ENCODE measurements around the gene ENTHD1. TPM values are rescaled to one million over a fixed set of nuclear protein-coding genes. Genes with fewer than 3 reads are reported as not detected.
"Not testable (repeated sequence)": the region's sequence is repeated elsewhere in the genome, so short reads cannot be mapped to it uniquely, and the experiment has no call there.

ENTHD1 gene
- total and polyA plus RNA-seq, 2 of the 4 experiments (the other 2 are of a cell fraction) = not detected

GRCh38 chr22:39904862-39905261 lies 11.3 kb upstream of the ENTHD1 start:
- H4K91ac ChIP-seq (ENCODE audit: insufficient read depth, low read depth, low read length) = no peak overlapping the region
- no peak overlapping the region for H3K23ac ChIP-seq (ENCODE audit: low read depth, low read length)
- in situ Hi-C loops (cut with MboI; ENCODE audit: low sequenced_read_pairs) = no loop called here
- peaks cover 47% of the 10 kb centered on the region for H3K27me3 ChIP-seq (ENCODE audit: control insufficient read depth, insufficient read depth, low read length)
- H3K79me1 ChIP-seq (ENCODE audit: low read depth in 1 of 2, low read length in 2 of 2) = no peaks in the 10 kb centered on the region
- no peak overlapping the region for H2AK9ac ChIP-seq (replicated peaks; ENCODE audit: low read depth, low read length, poor library complexity)
- ATAC-seq (ENCODE audit: low read depth) (no peak), DNase-seq (no peak)
- H3K36me3 ChIP-seq (ENCODE audit: control insufficient read depth, insufficient read depth, low read length) = no peaks in the 10 kb centered on the region
- TF ChIP-seq CHD1 (IDR thresholded peaks at IDR 0.05; ENCODE audit: low read depth, low read length) (no peak), FOS (IDR thresholded peaks at IDR 0.05; ENCODE audit: low read depth, low read length) (no peak), MAFK (IDR thresholded peaks at IDR 0.05; ENCODE audit: low read depth, low read length) (no peak), ELK1 (IDR thresholded peaks at IDR 0.05; ENCODE audit: borderline replicate concordance, low read depth, low read length) (no peak), RAD21 (IDR thresholded peaks at IDR 0.05; ENCODE audit: low read length) (no peak), CEBPB (IDR thresholded peaks at IDR 0.05; ENCODE audit: low read depth, low read length) (no peak), SMC3 (IDR thresholded peaks at IDR 0.05; ENCODE audit: low read depth, low read length) (no peak), USF2 (IDR thresholded peaks at IDR 0.05; ENCODE audit: low read depth, low read length) (no peak)
- H3K18ac ChIP-seq (ENCODE audit: low read depth, low read length) = no peak overlapping the region
- WGBS, 2 experiments (ENCODE audit: extremely low coverage in 2 of 2, insufficient read length in 1 of 2) = 43% methylated on average over 1 of the region's 4 CpGs; no CpG with 5 or more reads in 1 of the 2 experiments
- no peak overlapping the region for H3K14ac ChIP-seq (replicated peaks; ENCODE audit: low read depth, low read length)
- H3K27ac ChIP-seq (ENCODE audit: insufficient read depth, low read length) = no peak overlapping the region
- dilution Hi-C loops (cut with HindIII; ENCODE audit: low sequenced_read_pairs, unreplicated experiment) = no loop called here
- intact Hi-C loops (cut with micrococcal nuclease) = no loop called here
- no peak overlapping the region for H2BK5ac ChIP-seq (ENCODE audit: low read depth, low read length, poor library complexity, severe bottlenecking)
- no peak overlapping the region for H3K4ac ChIP-seq (ENCODE audit: low read depth, low read length)
- CTCF ChIA-PET = interaction anchor here (0.5 kb wide), 1 partner anchor 325 kb away, joined by 3 read pairs; no protein-coding TSS in a partner anchor
- H4K8ac ChIP-seq (ENCODE audit: low read depth in 2 of 2, low read length in 2 of 2) = no peak overlapping the region
- no peaks in the 10 kb centered on the region for H3K4me1 ChIP-seq (ENCODE audit: control insufficient read depth, insufficient read depth, low read length)
- no TSS peak for BruUV-seq (replicated peaks)
- H2BK20ac ChIP-seq (ENCODE audit: low read depth, low read length) = no peak overlapping the region
- H3K56ac ChIP-seq (ENCODE audit: extremely low read depth, insufficient read depth, low read length) = no peak overlapping the region
- no peak overlapping the region for H3K4me3 ChIP-seq (ENCODE audit: insufficient read depth, low read depth, low read length)
- no peak overlapping the region for H2AK5ac ChIP-seq (ENCODE audit: low read depth, low read length)
- H3K9me1 ChIP-seq (ENCODE audit: insufficient read depth, low read length) = no peaks in the 10 kb centered on the region
- no peak overlapping the region for H3K9ac ChIP-seq (ENCODE audit: low read depth, low read length)
- POLR2A ChIA-PET (ENCODE audit: unreplicated experiment) = no interaction called here
- H4K5ac ChIP-seq (ENCODE audit: low read depth, low read length) = no peak overlapping the region
- H2AFZ ChIP-seq (replicated peaks; ENCODE audit: low read length, poor library complexity) = no peak overlapping the region
- H2BK120ac ChIP-seq (ENCODE audit: low read depth, low read length) = no peak overlapping the region
- no peaks in the 10 kb centered on the region for H3K9me3 ChIP-seq (ENCODE audit: control insufficient read depth, insufficient read depth, low read length)
- H3K4me2 ChIP-seq (ENCODE audit: low read depth, low read length) = no peak overlapping the region
- H4K20me1 ChIP-seq (ENCODE audit: insufficient read depth, low read length) = no peaks in the 10 kb centered on the region
- no peak overlapping the region for H2BK15ac ChIP-seq (ENCODE audit: low read depth, low read length)

GRCh38 chr22:39904024-39904423 lies 10.5 kb upstream of the ENTHD1 start:
- CTCF ChIA-PET = not testable (repeated sequence)
- WGBS, 2 experiments (ENCODE audit: extremely low coverage in 2 of 2, insufficient read length in 1 of 2) = 75% methylated on average over 4 of the region's 10 CpGs; no CpG with 5 or more reads in 1 of the 2 experiments

More at GRCh38 chr22:39904024-39904423, 10.5 kb upstream of the ENTHD1 start:
- H3K4me2 ChIP-seq (ENCODE audit: low read depth, low read length); H3K18ac ChIP-seq (ENCODE audit: low read depth, low read length); H2BK120ac ChIP-seq (ENCODE audit: low read depth, low read length); H3K4me1 ChIP-seq (ENCODE audit: control insufficient read depth, insufficient read depth, low read length); H4K91ac ChIP-seq (ENCODE audit: insufficient read depth, low read depth, low read length); H3K27ac ChIP-seq (ENCODE audit: insufficient read depth, low read length); H3K14ac ChIP-seq (replicated peaks; ENCODE audit: low read depth, low read length); H4K8ac ChIP-seq (ENCODE audit: low read depth in 2 of 2, low read length in 2 of 2); in situ Hi-C loops (cut with MboI; ENCODE audit: low sequenced_read_pairs); BruUV-seq (replicated peaks); H2BK5ac ChIP-seq (ENCODE audit: low read depth, low read length, poor library complexity, severe bottlenecking); H2AK9ac ChIP-seq (replicated peaks; ENCODE audit: low read depth, low read length, poor library complexity); H2BK20ac ChIP-seq (ENCODE audit: low read depth, low read length); H3K4me3 ChIP-seq (ENCODE audit: insufficient read depth, low read depth, low read length); H3K9me3 ChIP-seq (ENCODE audit: control insufficient read depth, insufficient read depth, low read length); H3K23ac ChIP-seq (ENCODE audit: low read depth, low read length); H2AK5ac ChIP-seq (ENCODE audit: low read depth, low read length); H3K4ac ChIP-seq (ENCODE audit: low read depth, low read length); dilution Hi-C loops (cut with HindIII; ENCODE audit: low sequenced_read_pairs, unreplicated experiment); intact Hi-C loops (cut with micrococcal nuclease); H4K20me1 ChIP-seq (ENCODE audit: insufficient read depth, low read length); POLR2A ChIA-PET (ENCODE audit: unreplicated experiment); H4K5ac ChIP-seq (ENCODE audit: low read depth, low read length); H3K56ac ChIP-seq (ENCODE audit: extremely low read depth, insufficient read depth, low read length); H2AFZ ChIP-seq (replicated peaks; ENCODE audit: low read length, poor library complexity); H3K9me1 ChIP-seq (ENCODE audit: insufficient read depth, low read length); H3K36me3 ChIP-seq (ENCODE audit: control insufficient read depth, insufficient read depth, low read length); ATAC-seq (ENCODE audit: low read depth); H2BK15ac ChIP-seq (ENCODE audit: low read depth, low read length); DNase-seq; H3K79me1 ChIP-seq (ENCODE audit: low read depth in 1 of 2, low read length in 2 of 2); H3K9ac ChIP-seq (ENCODE audit: low read depth, low read length): not testable (repeated sequence)
- peaks cover 47% of the 10 kb centered on the region for H3K27me3 ChIP-seq (ENCODE audit: control insufficient read depth, insufficient read depth, low read length)
